Kidney (tissue), 14 donors: ENCODE data around the gene ADGRA1. TPM values are rescaled to one million over a fixed set of nuclear protein-coding genes. Genes with fewer than 3 reads are reported as not detected.
A peak's percentile ranks its signal among the peaks of the same experiment; 100 is the strongest.

Experiments
- DNase-seq, 5 donors: peaks; one replicate each; pipeline ENCODE4 v3.0.0-alpha.2; 2013 to 2020
- FAIRE-seq: peaks from 2 replicates; lab custom pipeline; 2012; peaks lifted over from hg19 to GRCh38; lab: Jason Lieb, UNC
- H3K27ac ChIP-seq, 2 donors: one replicate each; pipeline ENCODE4 v1.7.0; 2013; ENCODE audit warnings: low read depth in 2 of 2, low read length in 2 of 2, inconsistent platforms in 1 of 2
- H3K27me3 ChIP-seq: one replicate; pipeline ENCODE4 v1.7.1; 2013; ENCODE audit warnings: low read length, inconsistent platforms; ENCODE audit not compliant: control insufficient read depth, insufficient read depth
- H3K36me3 ChIP-seq, 3 donors: one replicate each; pipeline versions ENCODE4 v1.7.0 to v1.7.1; 2013; ENCODE audit warnings: low read length in 3 of 3, control low read depth in 1 of 3, inconsistent platforms in 1 of 3; ENCODE audit not compliant: insufficient read depth in 3 of 3, control insufficient read depth in 2 of 3
- H3K4me1 ChIP-seq, 3 donors: one replicate each; pipeline versions ENCODE4 v1.7.0 to v1.7.1; 2013; ENCODE audit warnings: low read length in 3 of 3, inconsistent platforms in 1 of 3, low read depth in 1 of 3; ENCODE audit not compliant: control insufficient read depth in 2 of 3, insufficient read depth in 2 of 3
- H3K4me3 ChIP-seq, 3 donors: one replicate each; pipeline versions ENCODE4 v1.7.0 to v1.8.1; 2013; ENCODE audit warnings: low read length in 3 of 3, control low read depth in 1 of 3, inconsistent platforms in 1 of 3
- H3K9ac ChIP-seq, 3 donors: one replicate each; pipeline versions ENCODE4 v1.7.0 to v1.7.1; 2013; ENCODE audit warnings: low read length in 3 of 3, control low read depth in 1 of 3, inconsistent platforms in 1 of 3
- H3K9me3 ChIP-seq, 3 donors: one replicate each; pipeline versions ENCODE4 v1.7.0 to v1.7.1; 2013; ENCODE audit warnings: low read length in 3 of 3, control low read depth in 1 of 3, inconsistent platforms in 1 of 3; ENCODE audit not compliant: control insufficient read depth in 2 of 3, insufficient read depth in 1 of 3
- intact Hi-C: fragments of 100-400 bp; cut with DNase I; formaldehyde crosslinking; loops from one replicate; pipeline ENCODE4 v1.11.1; 2022
- polyA plus RNA-seq: library from polyadenylated mRNA; stranded (reverse); fragments of 350-450 nt; fragmentation: Illumina TruSeq; extraction: RNeasy Lipid Tissue Mini Kit (QIAGEN cat#74804); gene quantifications from one replicate; pipeline ENCODE4 v1.2.3, GENCODE V29; 2014; ENCODE audit warnings: low read depth, low replicate concordance; ENCODE audit not compliant: insufficient read depth
- total RNA-seq: library from RNA; stranded (reverse); fragmentation: NEBNext Ultra II Directional; extraction: Animal tissue kit (Norgen Biotek cat#: 25700); gene quantifications from one replicate; pipeline ENCODE4 v1.2.1, GENCODE V29; 2021
- TF ChIP-seq, protein P1 (sequence below): IDR thresholded peaks from 3 replicates; pipeline ENCODE4 v1.5.1; 2012; ENCODE audit warnings: mild to moderate bottlenecking, moderate library complexity, borderline replicate concordance; ENCODE audit not compliant: insufficient read depth; ENCODE audit errors: extremely low read depth
- donor health status: control.
- donor health status: control.
- donor health status: control.
- donor health status: control.
- donor health status: control.
- donor health status: DM: yes; HTN: yes; CAD: no.
- donor health status: Normal renal cell carcinoma (clear cell type).

ADGRA1 gene
- total and polyA plus RNA-seq, 2 donors from 2014 or later, result 0.91 to 1.1 TPM

DNA sequence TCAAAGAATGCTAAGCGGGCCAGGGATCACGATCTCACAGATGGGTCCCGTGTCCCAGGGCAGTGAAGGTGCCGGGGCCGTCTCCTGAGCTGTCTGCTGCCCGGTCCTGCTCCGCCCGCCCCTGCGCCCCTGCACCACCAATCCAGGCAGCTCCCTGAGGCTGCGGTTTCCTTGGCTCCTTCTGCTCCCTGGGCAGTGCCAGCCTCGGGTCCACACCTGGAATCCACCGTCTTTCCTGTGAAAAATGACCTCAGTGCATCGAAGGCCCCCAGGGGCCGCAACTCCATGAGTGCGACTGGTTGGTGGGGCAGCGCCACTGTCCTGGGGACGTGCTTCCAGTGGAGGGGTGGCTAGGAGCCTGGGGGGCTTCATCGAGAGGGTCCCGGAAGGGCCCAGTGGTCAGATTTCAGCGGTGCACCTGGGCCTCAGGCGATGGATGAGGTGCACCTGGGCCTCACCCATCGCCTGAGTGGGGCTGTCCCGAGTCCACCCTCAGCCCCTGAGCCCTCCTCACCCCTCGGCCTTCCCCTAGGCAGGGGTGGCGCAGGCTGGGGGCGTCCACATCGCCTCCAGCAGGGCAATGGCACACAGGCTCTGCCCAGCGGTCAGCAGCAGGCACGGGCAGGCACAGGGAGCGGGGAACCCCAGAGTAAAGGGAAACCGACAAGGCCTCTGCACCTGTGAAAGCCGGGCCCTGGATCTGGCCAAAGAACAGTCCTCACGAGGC is 27.2 kb downstream of the ADGRA1 start:
- FAIRE-seq (no peak), DNase-seq (peak in 1 of 5 donors; percentile 40)
- Histone ChIP-seq H3K27me3 (no peaks in the 10 kb centered on the region), H3K4me3 (no peak overlapping the region), H3K36me3 (no peaks in the 10 kb centered on the region), H3K9ac (no peak overlapping the region), H3K4me1 (no peaks in the 10 kb centered on the region), H3K9me3 (peaks cover 0 to 7% (median 2%) of the 10 kb centered on the region in 3 donors), H3K27ac (no peak overlapping the region)
- TF ChIP-seq, protein P1, sequence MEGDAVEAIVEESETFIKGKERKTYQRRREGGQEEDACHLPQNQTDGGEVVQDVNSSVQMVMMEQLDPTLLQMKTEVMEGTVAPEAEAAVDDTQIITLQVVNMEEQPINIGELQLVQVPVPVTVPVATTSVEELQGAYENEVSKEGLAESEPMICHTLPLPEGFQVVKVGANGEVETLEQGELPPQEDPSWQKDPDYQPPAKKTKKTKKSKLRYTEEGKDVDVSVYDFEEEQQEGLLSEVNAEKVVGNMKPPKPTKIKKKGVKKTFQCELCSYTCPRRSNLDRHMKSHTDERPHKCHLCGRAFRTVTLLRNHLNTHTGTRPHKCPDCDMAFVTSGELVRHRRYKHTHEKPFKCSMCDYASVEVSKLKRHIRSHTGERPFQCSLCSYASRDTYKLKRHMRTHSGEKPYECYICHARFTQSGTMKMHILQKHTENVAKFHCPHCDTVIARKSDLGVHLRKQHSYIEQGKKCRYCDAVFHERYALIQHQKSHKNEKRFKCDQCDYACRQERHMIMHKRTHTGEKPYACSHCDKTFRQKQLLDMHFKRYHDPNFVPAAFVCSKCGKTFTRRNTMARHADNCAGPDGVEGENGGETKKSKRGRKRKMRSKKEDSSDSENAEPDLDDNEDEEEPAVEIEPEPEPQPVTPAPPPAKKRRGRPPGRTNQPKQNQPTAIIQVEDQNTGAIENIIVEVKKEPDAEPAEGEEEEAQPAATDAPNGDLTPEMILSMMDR, result no peak
- intact Hi-C loops, result no loop called here

DNA sequence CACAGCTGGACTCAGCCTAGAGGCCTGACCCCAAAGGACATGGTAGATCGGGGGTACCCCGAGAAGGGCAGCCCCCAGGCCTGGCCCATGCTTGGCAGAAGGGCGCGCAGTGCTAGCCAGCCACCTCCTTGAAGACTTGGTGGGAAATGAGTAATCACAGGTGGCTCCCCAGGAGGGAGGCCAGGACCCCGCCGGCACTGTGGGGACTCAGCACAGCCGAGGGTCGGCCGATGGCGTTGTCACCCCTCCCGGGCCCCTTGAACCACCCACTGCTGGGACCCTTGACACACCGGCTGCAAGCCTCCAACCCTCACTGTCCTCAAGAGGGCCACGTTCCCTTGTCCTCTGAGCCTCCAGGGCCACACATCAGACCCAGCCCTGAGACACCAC is 27.7 kb downstream of the ADGRA1 start:
- FAIRE-seq, result no peak
- no peaks in the 10 kb centered on the region for H3K27me3 ChIP-seq
- intact Hi-C loops, result no loop called here
- no peak overlapping the region for H3K27ac ChIP-seq
- no peaks in the 10 kb centered on the region for H3K36me3 ChIP-seq
- TF ChIP-seq, protein P1, result no peak
- H3K4me1 ChIP-seq, result no peaks in the 10 kb centered on the region
- peaks cover 0 to 7% (median 2%) of the 10 kb centered on the region in 3 donors for H3K9me3 ChIP-seq
- H3K9ac ChIP-seq, result no peak overlapping the region
- H3K4me3 ChIP-seq, result no peak overlapping the region
- peak in 1 of 5 donors; percentile 60 for DNase-seq

DNA sequence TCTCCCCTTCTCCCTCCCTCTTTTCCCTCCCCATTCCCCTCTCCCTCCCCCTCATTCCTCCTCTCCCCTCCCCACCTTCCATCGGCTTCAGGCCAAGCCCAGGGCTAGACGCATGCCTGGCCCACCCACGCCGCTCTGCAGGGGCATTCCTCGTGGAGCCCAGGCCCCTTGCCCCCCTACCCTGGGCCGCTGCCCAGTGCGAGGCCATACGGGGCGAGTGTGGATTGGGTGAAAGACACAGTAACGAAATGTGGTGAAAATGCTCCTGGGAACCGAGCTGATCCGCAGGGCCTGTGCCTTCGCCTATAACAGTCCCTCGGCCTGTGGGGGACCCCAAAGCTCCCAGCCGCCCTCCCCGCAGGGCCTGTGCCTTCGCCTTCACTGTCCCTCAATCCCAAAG is 28.3 kb downstream of the ADGRA1 start:
- Histone ChIP-seq H3K4me3 (no peak overlapping the region), H3K36me3 (no peaks in the 10 kb centered on the region), H3K27me3 (no peaks in the 10 kb centered on the region), H3K9ac (no peak overlapping the region), H3K27ac (no peak overlapping the region), H3K4me1 (no peaks in the 10 kb centered on the region), H3K9me3 (peaks cover 0 to 7% (median 2%) of the 10 kb centered on the region in 3 donors)
- TF ChIP-seq, protein P1, result no peak
- peak in 2 of 5 donors; percentile 11 to 48 for DNase-seq
- FAIRE-seq, result no peak
- intact Hi-C loops, result no loop called here
